Mesothelial cell of epicardium (in vitro differentiated cells): ENCODE measurements around the gene FRMD4A. TPM values are rescaled to one million over a fixed set of nuclear protein-coding genes. Genes with fewer than 3 reads are reported as not detected.

ENCODE experiments used
- DNase-seq, 2 experiments: peaks; one replicate each; pipeline ENCODE4 v3.0.0; 2021; ENCODE audit warnings: low spot score in 2 of 2; ENCODE audit not compliant: unreplicated experiment in 2 of 2
- H3K27ac Mint-ChIP-seq: 2 replicates; pipeline ENCODE4 v1.8.0; 2021; ENCODE audit warnings: mixed read lengths
- H3K27me3 Mint-ChIP-seq: 2 replicates; pipeline ENCODE4 v1.8.0; 2021; ENCODE audit warnings: low read depth, mixed read lengths
- H3K36me3 Mint-ChIP-seq: 2 replicates; pipeline ENCODE4 v1.8.0; 2021; ENCODE audit warnings: mixed read lengths
- H3K4me1 Mint-ChIP-seq: 2 replicates; pipeline ENCODE4 v1.8.0; 2021; ENCODE audit warnings: mixed read lengths
- H3K4me3 Mint-ChIP-seq: 2 replicates; pipeline ENCODE4 v1.8.0; 2021; ENCODE audit warnings: mild to moderate bottlenecking, moderate library complexity, mixed read lengths
- H3K9me3 Mint-ChIP-seq: 2 replicates; pipeline ENCODE4 v1.8.0; 2021; ENCODE audit warnings: mixed read lengths
- CTCF ChIP-seq: fragments of 200-600 bp; sonication (generic); IDR thresholded peaks from one replicate; pipeline ENCODE4 v1.5.0; 2021; ENCODE audit warnings: antibody characterized with exemption; ENCODE audit not compliant: unreplicated experiment
- total RNA-seq: library from RNA; stranded (reverse); gene quantifications from 3 replicates; pipeline ENCODE4 v1.2.1, GENCODE V29; 2021

The FRMD4A gene
- total RNA-seq, 1 donor from 2014 or later: 45.0 TPM

- DNase-seq: no peak
- peaks cover 10% of the 10 kb centered on the region for H3K27me3 Mint-ChIP-seq
- H3K4me1 Mint-ChIP-seq: peaks cover 37% of the 10 kb centered on the region
- H3K27ac Mint-ChIP-seq: no peak overlapping the region
- no peaks in the 10 kb centered on the region for H3K36me3 Mint-ChIP-seq
- no peak for TF ChIP-seq CTCF
- H3K9me3 Mint-ChIP-seq: no peaks in the 10 kb centered on the region
- H3K4me3 Mint-ChIP-seq: no peak overlapping the region
Measured at GRCh38 chr10:13754277-13754676, 576.4 kb downstream of the FRMD4A start.

GRCh38 chr10:13751191-13751764 lies 579.4 kb downstream of the FRMD4A start:
- Mint-ChIP-seq H3K27me3 (peaks cover 10% of the 10 kb centered on the region), H3K9me3 (no peaks in the 10 kb centered on the region), H3K27ac (no peak overlapping the region)

GRCh38 chr10:13750299-13751190 lies 580.2 kb downstream of the FRMD4A start:
- no peak overlapping the region for H3K27ac Mint-ChIP-seq
- H3K9me3 Mint-ChIP-seq: no peaks in the 10 kb centered on the region
- peaks cover 10% of the 10 kb centered on the region for H3K27me3 Mint-ChIP-seq
- no peaks in the 10 kb centered on the region for H3K36me3 Mint-ChIP-seq
- H3K4me3 Mint-ChIP-seq: no peak overlapping the region
- TF ChIP-seq CTCF: no peak
- DNase-seq: no peak
- H3K4me1 Mint-ChIP-seq: peaks cover 9% of the 10 kb centered on the region

More at GRCh38 chr10:13751191-13751764, 579.4 kb downstream of the FRMD4A start:
- peaks cover 15% of the 10 kb centered on the region for H3K4me1 Mint-ChIP-seq
- no peaks in the 10 kb centered on the region for H3K36me3 Mint-ChIP-seq
- H3K4me3 Mint-ChIP-seq: no peak overlapping the region
- DNase-seq: no peak
- TF ChIP-seq CTCF: no peak

- no peak for DNase-seq
- Mint-ChIP-seq H3K27me3 (peaks cover 1% of the 10 kb centered on the region), H3K36me3 (peaks cover 2% of the 10 kb centered on the region), H3K4me3 (no peak overlapping the region), H3K27ac (no peak overlapping the region), H3K4me1 (no peaks in the 10 kb centered on the region), H3K9me3 (no peaks in the 10 kb centered on the region)
- TF ChIP-seq CTCF: no peak
Measured at GRCh38 chr10:13745271-13745670, 585.5 kb downstream of the FRMD4A start.

GRCh38 chr10:13743963-13744362 lies 586.8 kb downstream of the FRMD4A start:
- TF ChIP-seq CTCF: no peak
- no peaks in the 10 kb centered on the region for H3K27me3 Mint-ChIP-seq
- no peaks in the 10 kb centered on the region for H3K4me1 Mint-ChIP-seq
- H3K9me3 Mint-ChIP-seq: no peaks in the 10 kb centered on the region
- peaks cover 4% of the 10 kb centered on the region for H3K36me3 Mint-ChIP-seq
- no peak for DNase-seq
- no peak overlapping the region for H3K4me3 Mint-ChIP-seq
- no peak overlapping the region for H3K27ac Mint-ChIP-seq
